Stimulated activated CD4-positive, alpha-beta T cell treated with anti-CD3 and anti-CD28 coated beads, TNF-alpha, amount 100 ng/mL, for 24 hours (primary cell): ENCODE results near the gene PRR33.
"Not testable (repeated sequence)": the region's sequence is repeated elsewhere in the genome, so short reads cannot be mapped to it uniquely, and the experiment has no call there.

ENCODE experiments used
- DNase-seq, 3 experiments: peaks; one replicate each; pipeline ENCODE4 v3.0.0-alpha.2; 2020; ENCODE audit warnings: low read depth in 3 of 3

PRR33 gene

DNA sequence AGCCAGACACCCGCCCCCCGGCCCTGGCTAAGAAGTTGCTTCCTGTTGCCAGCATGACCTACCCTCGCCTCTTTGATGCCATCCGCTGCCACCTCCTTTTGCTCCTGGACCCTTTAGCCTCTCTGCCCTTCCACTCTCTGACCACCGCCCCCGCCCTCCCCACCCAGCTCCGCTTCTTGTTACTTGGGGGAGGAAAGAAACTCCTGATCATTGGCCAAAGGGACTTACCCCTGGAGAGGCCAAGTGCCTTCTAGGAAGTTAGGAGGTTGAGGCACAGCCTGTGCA, at the start of gene PRR33:
PRR33 (minus strand) TSS at position 65 of the 285 bp plus-strand sequence. CDS start 1,311 bp downstream, outside the sequence.
- no peak for DNase-seq

GRCh38 chr11:1939788-1940187, 48.1 kb upstream of the PRR33 start:
- DNase-seq = not testable (repeated sequence)

DNA sequence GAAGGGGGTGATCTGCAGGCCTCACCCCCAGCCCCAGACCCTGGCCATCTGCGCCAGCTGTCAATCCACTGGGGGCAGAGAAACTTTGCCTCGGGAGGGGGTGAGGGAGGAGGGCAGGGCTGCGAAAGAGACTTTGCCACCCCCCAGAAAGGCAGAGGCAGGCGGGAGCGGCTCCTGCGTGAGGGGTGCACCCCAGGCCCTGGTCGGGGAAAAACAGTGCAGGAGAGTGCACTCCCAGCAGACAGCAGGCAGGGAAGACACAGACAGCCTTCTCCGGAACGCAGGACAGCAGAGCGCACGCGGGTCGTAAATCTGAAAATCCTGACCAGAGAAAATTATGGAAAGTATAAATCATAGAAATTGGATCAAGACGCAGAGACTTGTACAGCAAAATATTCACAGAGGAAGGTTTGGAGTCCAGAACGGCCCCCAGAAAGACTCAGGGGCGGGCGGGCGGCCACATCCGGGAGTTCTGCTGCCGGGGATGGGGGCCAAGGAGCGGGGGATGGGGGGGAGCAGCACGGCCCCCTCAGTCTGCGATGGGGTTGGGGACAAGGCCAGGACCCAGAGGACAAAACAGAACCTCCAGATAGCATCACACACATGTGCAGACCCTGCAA, 47.4 kb upstream of the PRR33 start:
- no peak for DNase-seq

DNA sequence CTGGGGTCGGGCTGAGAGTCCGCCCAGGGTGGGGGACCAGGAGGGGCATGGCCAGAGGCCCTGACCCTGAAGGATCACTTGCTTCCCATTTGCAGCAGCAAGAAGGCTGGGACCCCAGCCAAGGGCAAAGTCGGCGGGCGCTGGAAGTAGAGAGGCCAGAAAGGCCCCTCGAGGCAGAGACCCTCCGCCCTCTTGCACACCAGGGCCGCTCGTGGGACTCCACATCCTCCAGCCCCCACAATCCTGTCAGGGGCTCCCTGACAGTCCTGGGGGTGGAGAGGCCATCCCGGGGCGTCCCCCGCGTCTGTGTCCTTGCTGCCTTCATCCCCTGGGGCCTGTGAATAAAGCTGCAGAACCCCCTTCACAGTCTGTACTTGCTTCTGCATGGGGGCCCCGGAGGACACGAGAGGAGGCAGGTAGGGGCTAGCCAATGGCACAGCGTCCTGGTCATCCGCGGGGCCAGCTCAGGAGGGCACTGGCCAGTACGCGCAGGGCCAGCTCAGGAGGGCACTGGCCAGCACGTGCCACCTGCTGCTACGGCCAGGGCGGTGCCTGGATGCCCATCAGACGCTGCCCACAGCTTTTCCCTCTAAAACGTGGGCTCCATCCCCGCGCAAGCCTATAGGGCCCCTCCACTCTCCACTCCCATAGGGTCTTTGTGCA, 46.8 kb upstream of the PRR33 start:
- no peak for DNase-seq

GRCh38 chr11:1937616-1938342, 46.1 kb upstream of the PRR33 start:
- no peak for DNase-seq

DNA sequence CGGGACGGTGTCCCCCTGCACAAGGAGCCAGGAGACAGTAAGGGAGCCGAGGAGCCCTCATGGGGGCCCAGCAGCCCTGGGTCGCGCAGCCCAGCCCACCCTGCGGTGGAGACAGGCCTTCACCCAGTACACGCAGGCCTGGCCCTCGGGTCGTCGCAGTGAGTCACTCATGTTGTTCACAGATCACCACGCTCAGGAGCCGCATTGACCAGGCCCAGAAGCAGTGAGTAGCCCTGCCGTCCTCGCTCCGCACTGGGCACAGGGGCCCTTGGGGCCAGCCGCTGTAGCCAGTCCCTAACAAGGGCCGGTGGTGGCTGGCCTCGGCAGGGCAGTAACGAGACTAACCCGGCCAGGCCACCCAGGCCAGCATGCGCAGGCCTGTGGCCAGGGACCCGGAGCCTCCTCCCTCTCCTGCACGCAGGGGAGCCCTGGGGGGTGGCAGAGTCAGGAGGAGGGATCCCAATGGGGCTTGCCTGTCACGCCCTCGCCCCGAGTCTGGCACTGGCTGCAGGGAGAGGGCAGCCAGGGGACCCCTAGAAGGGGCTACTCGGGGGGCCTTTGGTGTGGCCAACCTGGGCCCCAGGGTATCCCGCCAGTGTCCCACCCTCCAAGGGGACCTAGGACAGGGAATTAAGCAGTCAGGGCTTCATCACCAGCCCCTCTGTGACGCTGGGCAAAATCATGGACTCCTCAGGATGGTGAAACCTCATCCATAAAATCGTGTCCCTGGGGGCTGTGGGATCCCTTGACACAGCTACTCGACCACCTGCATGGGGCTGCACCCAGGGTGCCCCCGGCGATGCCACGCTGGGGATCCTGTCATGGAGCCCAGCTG, 45.3 kb upstream of the PRR33 start:
- no peak for DNase-seq

DNA sequence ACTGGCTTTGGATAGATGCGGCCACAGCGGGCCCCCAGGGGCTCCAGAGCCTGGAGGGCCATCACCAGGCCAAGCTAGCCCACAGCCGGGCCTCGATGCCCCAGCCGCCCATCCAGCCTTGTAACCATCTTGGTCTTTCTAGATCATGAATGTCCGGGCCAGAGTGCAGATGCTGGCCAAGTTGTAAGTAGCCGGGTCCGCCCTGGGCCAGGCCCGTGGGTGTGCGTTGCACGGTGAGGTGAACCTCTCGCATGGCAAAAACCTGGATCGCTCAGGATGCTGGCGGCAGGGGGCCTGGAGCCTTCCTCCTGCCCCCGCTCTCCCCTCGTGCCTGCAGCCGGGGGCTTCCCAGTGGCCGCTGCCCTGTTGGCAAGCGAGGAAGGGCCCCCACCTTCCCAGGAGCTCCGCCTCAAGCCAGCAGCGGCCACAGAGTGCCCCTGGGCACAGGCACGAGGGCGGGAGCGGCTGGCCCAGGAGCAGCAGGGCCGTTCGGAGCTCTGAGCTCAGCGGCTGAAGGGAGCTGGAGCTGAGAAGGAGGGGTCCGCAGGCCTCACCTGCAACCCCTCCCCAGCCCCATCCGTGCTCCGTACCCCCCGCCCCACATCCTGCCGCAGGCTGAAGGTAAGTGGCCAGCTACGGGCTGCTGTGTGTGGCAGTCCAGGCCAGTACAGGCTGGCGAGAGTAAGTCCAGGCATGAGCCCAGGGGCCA, 44.5 kb upstream of the PRR33 start:
- DNase-seq = no peak

DNA sequence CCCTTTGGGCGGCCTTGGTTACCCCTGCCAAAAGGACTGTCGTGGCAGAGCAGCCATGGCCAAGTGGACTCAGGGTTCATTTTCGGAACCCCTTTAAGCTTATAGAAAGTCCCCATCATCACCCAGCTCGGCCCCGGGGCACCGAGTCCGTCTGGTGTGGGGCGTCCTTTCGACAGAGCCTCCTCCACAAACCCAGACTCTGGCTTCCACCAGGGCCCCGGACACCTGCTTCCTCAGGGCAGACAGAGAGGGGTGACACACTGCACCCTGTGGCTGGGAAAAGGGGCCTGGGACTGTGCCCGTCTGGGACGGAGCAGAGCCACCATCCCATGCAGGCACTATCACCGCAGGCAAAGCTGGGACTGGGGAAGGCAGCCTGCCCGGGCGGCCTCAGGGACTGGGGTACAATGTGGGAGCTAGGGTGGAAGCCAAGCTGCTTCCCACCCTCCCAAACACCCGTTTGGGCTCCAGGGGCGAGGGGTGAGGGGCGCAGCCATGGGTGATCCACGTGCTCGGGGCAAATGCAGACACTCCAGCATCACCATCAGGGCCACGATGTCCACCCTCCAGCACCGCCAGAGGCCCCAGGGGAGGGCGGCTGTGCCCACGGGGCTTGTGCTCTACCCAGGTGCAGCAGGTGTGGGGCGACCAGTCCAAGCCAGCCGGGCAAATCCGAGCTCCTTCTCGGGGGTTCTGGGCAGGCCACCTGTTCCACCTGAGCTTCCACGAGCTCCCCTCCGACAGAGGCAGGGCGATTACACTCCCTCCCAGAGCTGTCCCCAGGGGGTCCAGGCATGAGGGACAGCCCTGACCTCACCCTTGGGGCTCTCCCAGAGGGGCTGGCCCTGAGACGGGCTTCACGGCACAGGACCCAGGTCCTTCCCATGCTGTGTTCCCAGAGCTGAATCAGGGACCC, 43.7 kb upstream of the PRR33 start:
- no peak for DNase-seq

DNA sequence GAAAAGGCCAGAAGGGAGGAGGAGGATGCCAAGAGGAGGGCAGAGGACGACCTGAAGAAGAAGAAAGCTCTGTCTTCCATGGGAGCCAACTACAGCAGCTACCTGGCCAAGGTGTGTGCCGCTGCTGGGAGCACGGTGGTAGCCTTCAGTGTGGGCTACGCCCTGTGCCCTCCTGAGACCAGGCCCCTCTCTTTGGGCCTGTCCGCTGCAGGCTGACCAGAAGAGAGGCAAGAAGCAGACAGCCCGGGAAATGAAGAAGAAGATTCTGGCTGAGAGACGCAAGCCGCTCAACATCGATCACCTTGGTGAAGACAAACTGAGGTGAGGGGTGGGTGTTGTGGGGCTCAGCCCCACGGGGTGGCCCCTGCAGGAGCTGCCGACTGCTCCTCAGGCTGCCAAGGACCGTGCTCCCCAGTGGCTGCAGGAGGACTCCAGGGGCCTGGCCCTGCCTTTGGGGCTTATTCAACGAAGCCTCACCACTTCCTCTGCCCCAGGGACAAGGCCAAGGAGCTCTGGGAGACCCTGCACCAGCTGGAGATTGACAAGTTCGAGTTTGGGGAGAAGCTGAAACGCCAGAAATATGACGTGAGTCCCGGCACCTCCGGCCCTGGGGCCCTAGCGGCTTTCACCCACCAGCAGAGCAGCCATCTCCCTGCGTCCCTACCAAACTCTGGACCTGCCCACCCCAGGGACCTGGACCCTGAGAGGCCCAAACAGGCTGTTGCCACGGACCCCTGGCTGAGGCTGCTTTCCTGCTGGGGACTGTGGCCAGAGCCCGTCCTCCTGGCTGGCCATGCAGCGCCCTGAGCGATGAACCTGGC, 42.9 kb upstream of the PRR33 start:
- DNase-seq = no peak

- DNase-seq = no peak
Observed at GRCh38 chr11:1933416-1934334, 42.0 kb upstream of the PRR33 start.

DNA sequence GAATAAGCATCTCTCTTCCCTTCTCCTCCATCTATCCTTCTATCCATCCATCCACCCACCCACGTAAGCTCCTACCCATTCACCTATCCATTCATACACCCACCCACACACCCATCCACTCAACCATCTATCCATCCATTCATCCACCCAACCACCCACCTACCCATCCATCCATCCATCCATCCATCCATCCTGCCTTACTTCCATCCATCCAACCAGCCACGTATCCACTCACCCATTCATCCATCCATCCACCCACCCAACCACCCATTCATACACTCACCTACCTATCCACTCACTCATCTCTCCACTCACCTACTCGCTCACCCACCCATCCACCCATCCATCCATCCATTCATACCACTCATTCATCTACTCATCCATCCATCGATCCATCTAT, 41.0 kb upstream of the PRR33 start:
- DNase-seq = no peak

DNA sequence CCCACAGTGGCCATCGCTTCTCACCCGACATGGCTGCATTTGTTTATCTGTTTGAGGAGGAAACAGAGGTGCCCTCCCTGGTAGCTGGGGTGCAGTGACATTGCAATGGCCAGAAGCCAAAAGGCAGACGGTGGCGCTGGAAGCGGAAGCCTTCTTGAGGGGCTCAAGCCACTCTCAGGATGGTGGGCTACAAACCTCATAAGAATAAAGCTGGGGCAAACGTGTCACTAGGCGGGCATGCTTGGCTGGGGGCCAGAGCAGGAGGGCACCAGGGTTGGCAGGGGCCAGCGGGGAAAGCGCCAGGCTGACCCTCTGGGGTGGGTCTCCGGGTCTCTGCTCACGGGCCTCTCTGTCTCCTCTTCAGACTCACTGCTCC, 40.4 kb upstream of the PRR33 start:
- DNase-seq = no peak

- DNase-seq = no peak
Observed at GRCh38 chr11:1931341-1932104, 39.8 kb upstream of the PRR33 start.

DNA sequence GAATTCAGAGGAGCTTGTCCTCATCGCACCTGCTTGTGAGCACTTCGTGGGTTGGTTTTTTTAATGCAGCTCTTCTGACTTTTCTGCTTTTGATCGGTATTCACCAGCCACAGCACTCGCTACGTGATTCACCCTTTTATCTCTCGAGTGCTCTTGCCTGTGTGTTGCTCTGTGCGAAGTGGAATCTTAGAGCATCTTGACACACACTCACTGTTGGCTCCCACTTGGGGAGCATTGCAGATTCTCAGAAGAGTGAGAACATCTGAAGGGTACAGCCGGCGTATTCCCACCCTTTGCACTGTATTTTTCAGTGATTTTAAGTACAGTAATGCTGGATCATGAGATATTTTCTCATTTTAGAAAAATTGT, 38.8 kb upstream of the PRR33 start:
- DNase-seq = no peak

DNA sequence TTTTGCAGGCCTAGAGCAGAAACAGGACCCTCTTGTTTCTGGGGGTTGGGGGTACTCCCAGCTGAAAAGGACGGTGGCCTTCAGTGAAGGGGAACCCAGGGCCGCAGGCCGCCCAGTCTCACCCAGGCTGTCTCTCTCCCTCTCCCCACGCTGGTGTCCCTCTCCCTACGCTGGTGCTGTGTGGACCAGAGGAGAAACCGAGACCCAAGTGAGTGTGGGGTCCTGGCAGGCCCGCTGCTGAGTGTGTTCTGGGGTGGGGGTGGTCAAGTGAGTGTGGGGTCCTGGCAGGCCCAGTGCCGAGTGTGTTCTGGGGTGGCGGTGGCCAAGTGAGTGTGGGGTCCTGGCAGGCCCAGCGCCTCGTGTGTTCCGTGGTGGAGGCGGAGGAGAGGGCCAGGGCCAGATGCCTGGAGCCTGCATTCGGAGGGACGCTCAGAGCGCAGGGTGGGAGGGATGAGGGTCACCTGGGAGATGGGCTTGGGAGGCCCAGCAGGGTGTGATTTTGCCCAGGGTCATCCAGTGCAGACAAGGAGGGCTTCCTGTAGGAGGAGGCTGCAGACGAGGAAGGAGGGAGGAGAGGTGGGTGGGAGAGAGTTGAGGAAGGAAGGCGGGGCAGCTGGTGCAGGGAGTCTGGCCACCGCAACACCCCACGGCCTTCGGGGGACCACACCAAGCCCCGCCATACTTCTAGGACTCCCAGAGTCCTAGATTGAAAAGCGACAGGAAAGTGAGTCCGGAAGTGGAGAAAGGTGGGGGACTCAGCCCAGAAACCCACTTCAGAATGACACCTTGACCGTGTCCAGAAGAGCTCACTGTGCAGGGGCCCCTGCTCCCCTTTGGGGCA, 38.1 kb upstream of the PRR33 start:
- DNase-seq = no peak

- DNase-seq = no peak
Observed at GRCh38 chr11:1928891-1929541, 37.3 kb upstream of the PRR33 start.

DNA sequence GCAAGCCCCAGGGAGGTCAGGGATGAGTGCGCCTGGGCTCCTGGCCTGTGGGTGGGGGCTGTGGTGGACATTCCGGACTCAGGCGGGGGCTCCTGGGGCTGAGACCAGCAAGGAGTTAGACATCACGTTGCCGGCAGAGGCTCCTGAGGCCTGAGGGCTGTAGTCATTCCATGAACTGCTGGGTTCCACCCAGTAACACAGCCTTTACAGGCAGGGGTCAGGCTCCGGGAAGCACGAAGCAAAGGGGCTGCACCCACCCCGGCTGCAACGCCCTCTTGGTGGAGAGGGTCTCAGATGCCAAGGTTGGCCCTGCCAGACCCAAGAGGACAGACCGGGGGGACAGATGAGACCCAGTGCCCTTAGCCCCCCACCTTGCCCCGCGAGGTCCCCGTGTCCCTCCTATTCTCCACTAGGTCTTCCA, 36.8 kb upstream of the PRR33 start:
- DNase-seq = no peak
